HG02678 (cell line): ENCODE measurements around the gene WDR48.

Experiments
- ATAC-seq: cut with Tn5 transposase; IDR thresholded peaks from one replicate; pipeline ENCODE4 v1.9.1; 2021; ENCODE audit warnings: mild to moderate bottlenecking, moderate library complexity; ENCODE audit not compliant: unreplicated experiment

The WDR48 gene

DNA sequence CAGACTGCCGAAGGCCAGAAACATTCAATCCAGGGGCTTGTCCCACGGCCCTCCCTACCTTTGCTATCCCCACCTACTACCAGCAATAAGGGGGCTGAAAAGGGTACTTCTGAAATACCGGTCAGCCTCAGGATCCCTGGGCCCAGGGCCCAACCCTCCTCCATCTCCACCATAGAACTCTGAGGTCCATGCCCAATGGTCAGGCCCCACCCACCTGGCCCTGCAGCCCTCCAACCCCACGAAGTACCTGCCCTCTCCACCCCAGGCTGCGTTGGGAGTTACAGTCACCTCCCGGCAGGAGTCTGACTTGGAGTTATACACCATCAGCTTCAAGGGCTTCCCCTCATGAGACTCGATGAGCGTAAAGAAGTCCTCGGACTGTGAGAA lies 48.7 kb downstream of the WDR48 start:
- ATAC-seq: no peak

DNA sequence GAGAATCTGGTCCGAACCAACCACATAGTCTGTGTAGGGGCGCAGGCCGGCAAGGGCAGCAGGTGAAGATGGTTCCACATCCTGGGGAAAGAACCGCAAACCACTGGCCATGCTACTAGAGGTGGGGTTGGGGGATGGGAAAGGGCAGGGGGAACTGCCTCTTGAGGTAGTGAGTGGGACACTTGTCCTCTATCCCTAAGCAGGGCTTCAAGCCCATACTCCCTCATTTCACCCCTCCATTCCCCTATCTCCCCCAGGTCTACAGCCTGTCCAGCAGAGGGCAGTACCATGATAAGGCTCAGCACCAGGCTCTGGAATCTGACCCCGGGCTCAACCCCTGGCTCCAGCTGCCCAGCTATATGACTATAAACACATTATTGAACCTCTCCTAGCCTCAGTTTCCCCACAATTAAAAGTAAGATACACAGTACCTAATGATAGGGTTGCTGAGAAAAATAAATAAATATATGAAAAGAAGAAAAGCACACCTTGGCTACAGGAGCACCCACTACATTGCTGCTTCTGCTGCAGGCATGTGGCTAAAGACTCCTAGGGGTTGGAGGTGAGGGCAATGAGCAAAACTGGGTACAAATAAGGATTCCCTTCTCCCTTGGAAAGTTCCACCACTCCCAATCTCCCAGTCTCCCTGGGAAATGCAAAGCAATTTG lies 49.3 kb downstream of the WDR48 start:
- no peak for ATAC-seq

DNA sequence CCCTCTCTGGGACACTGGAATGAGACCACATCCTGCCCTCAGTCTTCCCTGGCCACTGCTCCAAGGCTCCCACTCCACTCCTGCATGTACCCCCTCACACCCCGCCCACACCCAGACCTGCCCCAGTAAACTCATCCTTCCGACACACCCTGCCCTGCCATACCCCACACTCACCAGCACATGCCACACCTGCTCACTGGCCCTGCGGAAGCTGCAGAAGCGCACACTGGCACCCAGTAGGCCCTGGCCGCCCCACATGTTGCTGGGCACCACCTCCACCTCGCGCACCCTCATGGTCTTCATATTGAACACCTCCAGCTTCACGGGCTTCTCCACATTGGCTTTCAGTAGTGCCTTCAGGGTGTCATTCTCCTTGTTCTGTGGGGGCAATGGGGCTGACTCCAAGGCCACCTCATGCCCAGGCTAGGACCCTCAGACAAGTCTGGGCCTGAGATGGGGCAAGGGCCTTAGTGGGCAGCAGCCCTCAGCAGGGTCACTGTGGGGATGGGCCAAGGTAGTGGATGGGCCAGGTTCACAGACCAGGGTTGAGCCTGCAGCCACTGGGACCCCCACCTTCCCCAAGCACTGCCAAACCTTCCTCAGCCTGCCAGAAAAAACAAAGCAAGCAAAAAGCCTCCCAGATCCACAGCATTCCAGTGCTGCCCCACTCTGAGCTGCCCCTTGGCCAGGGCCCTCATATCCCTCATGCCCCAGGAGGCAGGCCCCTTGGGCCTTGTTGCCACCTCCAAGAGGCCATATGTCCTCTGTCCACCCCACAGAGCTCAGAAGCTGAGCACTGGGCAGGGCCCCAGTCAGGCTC lies 50.9 kb downstream of the WDR48 start:
- no peak for ATAC-seq

DNA sequence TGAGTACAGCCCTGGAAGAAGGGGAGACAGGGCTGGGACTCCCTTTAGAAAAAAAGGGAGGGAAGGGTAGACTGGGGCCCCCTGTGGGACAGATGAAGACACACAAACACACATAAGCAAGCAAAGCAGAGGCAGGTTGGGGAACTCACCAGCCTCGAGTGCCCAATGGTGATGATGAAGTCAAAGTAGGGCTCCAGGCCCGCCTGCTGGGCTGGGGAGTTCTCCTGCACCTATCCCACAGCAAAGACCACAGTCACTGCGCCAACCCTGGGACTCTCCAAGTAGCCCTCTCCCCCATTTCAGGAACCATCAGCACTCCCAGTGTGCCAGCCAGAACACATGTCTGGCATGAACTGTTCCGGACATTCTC lies 51.5 kb downstream of the WDR48 start:
- no peak for ATAC-seq

DNA sequence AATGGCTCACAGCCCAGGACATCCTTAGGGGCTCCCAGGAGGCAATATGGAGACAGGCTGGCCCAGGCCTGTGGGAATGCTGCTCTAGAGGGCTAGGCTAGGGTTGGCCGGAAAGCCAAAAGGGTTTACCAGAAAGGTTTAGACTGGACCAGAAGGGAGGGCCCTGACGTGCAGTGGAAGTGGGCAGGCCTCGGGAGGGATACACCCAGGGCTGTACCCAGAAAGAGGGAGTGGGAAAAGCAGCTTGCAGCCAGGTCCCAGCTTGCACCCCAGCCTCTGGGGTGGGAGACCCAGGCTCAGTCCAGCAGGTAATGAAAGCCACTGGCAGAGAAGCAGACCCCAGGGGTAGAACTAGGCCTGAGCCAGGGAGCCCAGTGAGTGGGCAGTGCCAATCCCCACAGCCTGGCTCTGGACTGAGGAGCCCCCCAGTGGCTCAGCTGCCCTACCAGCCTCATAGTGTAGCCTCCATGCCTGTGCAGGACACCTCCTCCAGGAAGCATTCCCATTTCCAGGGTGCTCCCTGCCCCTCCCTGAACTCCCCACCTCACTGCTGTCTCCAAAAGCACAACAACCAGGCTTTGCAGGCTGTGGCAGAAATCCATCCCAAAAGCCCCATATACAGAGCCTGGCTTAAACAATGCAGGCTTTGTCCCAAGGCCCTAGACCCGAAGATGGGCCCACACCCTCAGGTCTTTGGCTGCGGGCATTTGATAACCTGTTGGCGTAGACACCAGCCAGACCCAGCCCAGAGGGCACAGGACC lies 52.2 kb downstream of the WDR48 start:
- no peak for ATAC-seq

DNA sequence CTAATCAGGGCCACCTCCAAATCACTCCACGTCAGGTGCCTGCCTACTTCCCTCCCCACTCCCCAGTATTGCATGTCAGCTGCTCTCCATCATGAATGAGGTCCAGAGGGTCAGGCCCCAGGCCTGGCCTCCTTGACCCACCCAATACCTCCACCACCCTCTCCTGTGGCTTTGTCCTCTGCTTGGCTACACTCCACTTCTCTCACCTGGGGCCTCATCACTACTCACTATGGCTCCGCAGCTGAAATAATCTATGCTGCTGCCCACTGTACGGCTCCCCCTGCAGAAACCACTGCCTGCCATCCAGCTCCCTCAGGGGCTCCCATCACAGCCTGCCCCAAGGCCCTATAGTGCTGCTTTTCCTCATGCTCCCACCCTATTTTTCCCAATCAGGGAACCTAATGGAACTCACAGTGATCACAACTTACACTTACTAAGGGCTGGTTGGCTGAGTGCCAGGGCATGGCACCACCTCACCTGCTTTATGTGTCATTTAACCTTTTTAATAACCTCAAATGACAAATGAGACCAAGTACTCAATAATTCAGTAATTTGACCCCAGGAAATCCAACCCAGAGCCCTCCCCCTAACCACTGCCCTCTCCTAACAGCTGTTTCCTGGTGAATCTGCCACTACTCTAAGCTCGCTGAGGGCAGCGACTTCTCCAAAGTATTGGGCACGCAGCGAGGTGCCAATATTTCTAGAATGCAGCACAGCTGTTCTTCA lies 53.3 kb downstream of the WDR48 start:
- ATAC-seq: no peak

DNA sequence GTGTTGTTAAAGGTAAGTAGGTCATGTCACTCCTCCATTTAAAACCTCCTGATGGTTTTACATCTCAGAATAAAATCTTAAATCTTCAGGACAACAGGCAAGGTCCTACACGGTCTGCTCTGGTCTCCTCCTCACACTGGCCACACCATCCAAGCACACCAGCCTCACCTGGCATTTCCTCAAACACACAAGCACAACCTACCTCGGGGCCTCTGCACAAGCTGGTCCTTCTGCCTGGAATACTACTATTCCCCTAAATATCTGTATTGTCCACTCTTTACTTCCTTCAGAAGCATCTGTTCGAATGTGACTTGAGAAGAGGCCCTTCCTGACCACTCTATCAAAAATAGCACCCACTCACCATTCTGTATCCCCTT lies 53.9 kb downstream of the WDR48 start:
- no peak for ATAC-seq

DNA sequence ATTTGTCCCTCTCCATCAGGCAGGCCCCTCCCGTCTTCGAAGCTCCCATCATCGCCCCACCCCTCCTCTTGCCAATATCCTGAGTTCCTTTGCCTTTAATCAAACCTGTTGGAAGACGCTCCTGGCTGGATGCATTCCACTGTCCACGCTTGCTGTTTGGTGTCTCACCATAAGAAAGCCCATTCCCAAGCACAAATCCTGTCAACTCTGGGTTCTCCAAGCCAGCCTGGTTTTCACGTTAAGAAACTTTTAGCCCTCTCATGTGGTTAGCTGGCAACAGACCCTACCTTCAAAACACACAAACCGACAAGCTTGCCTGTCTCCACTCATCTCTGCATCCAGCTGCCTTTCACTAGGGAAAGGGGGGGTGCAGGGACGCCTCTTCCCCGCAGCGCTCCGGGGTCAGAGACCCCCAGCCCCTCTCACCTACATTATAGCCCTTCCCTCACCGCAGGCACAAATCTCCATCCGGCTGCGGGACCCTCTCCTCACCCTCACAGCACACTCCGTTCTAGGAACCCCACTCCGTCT lies 54.5 kb downstream of the WDR48 start:
- no peak for ATAC-seq

DNA sequence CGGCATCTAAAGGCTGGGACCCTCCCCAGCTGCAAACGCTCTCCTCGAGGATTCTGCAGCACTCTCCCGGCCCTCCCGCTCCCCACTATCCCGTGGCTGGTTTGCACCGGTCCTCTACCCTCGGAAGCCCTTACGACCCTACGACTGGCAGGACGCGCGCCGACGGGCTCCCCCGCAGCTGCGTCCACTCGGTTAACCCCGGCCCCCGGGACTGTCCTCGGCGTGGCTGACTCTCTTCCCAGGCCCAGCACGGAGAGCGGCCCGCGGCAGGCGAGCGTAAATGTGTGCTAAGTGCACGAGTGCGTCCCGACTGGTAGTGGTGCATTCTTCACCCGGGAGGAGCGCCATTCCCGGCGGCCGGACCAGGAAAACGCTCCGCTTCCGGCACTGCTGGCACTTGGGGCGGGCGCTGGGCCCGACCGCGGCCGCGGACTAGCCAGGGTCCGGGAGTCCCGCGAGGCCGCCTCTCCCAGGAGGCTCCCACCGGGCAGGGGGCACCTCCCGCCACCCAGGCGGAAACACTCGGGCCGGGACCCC lies 55.1 kb downstream of the WDR48 start:
- ATAC-seq: no peak

DNA sequence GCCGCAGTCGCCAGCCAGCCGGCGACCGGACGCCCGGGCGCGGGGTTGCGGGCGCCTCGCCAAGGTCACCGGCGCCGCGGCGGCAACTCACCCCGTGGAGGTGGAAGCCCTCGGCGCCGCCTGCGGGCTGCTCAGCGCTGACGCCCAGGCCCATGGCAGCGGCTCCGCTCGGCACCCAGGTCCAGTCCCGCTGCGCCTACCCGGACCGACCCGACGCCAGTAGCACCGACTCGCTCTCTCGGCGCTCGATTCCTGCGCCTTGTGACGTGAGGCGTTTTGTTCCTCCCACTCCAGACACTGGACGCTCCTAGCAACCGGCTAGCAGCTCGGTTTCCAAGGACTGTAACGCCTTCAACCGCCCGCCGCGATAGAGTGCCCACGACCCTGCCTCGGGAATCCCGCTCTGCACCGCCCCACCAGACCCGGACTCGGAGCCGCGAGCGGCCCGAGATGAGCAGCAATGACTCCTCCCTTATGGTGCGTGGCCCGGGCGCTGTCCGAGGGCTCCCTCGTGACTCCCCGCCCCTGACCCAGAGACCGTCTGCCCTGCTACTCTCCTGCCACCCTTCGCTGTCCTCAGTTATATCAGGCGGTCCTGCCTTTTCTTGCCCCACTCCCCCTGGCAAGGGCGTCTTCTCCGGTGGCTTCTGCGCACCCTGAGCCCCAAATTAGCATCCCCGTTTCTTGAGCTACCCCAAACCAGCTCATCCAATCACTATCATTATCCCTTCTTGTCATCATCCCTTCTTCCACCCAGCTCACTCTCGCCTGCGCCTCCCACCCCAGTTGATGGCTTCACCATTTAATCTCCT lies 55.8 kb downstream of the WDR48 start, which contains the start of the genes GORASP1 and TTC21A:
Gene GORASP1 (minus strand): TSS at position 240 of the 812 bp plus-strand sequence. CDS start 86 bp downstream, at position 154.
Gene TTC21A (plus strand): TSS at position 293 of the 812 bp plus-strand sequence. CDS start 158 bp downstream, at position 451.
- peak; percentile 56 for ATAC-seq

DNA sequence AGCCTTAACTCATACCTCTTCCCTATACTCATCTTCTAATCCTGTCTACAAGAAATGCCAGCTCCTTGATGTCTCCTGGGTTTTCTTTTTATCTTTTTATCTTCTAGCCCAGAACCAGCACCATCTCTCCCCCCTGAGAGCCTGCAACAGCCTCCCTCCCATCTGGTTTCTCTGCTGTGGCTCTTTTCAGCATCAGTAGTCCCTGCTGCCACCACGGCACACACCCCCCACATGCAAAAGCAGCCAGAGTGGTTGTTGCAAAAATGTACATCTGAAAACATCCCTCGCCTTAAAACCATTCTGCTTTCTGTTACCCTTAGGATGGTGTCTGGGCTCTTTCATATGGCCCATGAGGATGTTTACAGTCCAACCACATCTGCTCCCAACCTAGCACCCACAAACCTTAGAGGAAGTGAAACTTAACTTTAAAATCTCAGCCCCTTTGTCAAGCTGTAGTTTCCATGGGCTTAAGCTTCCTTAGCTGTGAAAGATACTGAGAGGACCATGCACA lies 56.4 kb downstream of the WDR48 start:
- peak; percentile 83 for ATAC-seq

DNA sequence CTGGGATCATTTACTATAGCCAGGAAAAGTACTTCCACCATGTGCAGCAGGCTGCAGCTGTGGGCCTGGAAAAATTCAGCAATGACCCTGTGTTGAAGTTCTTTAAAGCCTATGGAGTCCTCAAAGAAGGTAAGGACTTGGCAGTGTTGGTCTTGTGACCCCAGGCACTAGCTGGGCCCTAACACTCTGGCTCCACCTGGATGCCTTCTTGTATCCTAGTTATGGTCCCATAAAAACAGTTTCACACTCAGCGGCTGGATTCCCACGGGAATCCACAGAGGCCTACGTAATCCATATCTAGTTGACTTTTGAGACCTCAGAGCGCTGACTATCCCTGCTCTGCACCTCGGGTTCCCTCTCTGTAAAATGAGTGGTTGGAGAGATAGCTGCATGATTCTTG lies 57.3 kb downstream of the WDR48 start:
- no peak for ATAC-seq

DNA sequence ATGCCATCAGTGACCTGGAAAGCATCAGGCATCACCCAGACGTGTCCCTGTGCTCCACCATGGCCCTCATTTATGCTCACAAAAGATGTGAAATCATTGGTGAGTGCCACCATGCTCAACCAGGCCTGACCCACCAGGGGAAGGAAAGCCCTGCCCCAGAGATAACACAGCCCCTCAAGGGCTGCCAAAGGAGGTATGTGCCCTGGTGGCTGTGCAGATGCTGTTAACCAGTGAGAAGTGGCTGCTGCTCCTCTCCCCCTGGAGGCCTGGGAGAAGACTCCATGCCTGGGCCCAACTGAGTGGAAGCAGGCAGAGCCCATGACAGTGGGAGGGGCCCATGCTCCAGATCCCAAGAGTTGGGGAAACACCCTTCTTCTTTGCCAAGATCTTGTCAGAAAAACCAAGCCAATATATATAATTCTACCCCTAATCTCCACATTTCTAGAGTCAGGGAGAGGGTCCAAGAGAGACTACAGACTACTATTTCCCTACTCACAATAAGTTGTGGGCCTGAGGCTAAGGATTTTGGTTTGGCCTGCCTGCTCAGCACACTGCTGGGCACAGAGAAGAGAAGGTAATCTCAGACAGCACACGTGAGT lies 58.3 kb downstream of the WDR48 start:
- no peak for ATAC-seq

DNA sequence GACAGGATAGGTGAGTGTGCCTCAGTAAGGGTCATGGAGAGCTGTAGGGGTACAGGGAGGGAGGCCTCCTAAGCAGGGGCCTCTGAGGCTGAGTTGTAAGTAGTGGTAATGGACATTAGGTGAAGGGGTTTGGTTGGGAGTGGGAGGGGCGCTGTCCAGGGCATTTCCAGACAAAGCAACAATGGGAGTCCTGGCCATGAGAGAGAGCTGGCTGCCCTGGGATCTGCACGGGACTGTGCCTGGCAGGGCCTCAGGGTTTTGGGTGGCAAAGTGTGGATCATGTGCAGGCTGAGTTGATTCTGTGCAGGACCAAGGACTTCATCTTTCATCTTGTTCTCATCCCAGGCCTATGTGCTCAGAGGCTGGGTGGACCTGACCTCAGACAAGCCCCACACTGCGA lies 60.3 kb downstream of the WDR48 start:
- ATAC-seq: no peak

DNA sequence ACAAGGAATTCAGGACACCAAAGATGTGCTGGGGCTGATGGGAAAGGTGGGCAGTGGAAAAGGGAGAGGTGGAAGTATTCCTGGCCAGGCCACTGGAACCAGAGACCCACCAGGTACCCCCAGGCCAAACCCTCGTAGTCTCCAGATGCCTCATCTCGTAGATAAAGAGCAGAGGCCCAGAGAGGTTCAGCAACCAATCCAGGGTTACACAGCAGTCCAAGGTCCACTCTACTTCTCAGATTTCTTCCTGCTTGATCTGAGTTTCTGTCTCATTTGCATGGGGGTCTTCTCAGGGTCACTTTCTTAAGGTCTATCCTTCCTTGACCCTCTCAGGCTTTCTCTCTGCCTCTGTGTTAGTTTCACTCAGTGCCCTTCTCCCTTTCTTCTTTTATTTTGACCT lies 60.7 kb downstream of the WDR48 start:
- no peak for ATAC-seq

DNA sequence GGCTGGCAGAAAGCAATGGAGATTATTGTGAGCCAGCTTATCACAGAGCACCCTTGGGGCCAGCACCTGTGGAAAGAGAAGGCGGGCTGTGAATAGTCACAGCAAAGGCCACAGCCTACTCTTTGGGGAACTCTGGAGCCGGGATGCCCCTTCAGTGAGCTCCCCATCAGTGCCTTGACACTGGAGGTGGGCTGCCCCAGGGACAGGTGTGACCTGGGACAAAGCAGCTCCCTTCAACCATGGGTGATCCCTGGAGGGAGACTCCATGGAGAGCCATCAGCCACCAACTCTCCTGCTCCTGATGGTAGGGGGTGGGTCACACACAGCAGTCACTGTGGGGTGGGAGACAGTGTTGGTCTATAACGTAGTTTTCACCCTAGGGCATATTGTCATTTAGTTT lies 61.5 kb downstream of the WDR48 start:
- no peak for ATAC-seq

DNA sequence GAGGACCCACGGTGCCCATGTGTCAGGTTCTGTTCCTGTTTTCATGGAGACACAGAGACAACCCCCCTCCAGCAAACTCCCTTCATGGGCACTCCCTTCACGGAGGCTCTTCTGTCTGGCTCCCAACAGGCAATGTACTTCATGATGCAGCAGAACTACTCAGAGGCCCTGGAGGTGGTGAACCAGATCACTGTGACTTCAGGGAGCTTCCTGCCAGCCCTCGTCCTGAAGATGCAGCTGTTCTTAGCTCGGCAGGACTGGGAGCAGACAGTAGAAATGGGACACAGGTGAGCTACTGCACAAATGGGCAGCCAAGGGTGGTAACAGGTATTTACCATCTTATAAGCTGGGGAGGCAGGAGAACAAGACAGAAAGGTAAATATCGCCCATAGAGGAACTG lies 62.6 kb downstream of the WDR48 start:
- ATAC-seq: no peak

DNA sequence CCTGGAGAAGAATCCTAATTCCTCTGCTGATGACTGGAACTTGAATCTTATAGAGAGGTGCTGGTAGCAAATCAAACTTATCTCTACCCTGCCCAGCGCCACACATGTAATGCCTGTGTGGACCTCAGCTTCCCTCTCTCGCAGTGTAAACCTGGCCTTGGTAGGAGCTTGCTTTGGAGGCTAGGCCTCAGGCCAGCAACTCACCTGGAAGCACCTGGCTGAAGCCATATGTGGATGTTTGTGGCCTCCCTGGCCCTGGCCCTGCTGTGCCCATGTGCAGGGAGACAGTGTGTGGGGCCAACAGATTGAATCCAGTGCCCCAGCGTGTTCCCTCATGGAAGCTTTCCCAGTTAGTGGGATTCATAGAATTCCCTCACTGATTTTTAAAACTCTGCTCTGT lies 64.1 kb downstream of the WDR48 start:
- ATAC-seq: no peak

DNA sequence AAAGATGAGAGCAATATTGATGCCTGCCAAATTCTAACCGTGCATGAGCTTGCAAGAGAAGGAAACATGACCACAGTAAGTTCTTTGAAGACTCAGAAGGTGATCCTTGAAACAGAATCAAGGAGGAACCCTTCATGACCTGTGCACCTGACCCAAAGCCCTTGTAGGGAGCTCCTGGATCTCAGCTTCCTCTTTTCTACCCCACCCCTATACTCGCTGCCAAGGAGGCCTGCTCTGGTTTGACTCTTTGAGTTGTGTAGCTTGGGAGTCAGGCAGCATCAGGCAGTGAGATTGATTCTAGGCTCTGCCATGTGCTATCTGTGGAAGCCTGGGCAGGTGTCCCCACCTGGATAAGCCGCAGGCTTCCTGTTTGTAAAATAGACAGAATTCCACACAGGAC lies 66.3 kb downstream of the WDR48 start:
- ATAC-seq: no peak
